Adrenal gland (tissue), 12 donors: ENCODE measurements around the gene CENPB. TPM values are rescaled to one million over a fixed set of nuclear protein-coding genes. Genes with fewer than 3 reads are reported as not detected.
A peak's percentile ranks its signal among the peaks of the same experiment; 100 is the strongest.

Experiments used
- DNase-seq, 7 donors: peaks; one replicate each; pipeline ENCODE4 v3.0.0-alpha.2; 2019 to 2020
- H3K27ac ChIP-seq, 5 donors: fragments of 200-600 bp; sonication (generic) in 4 of 5; 1 replicate in 3 of 5; 2 replicates in 2 of 5; pipeline versions ENCODE4 v1.5.1 to v1.8.0; 2016 to 2020; ENCODE audit warnings: mild to moderate bottlenecking in 1 of 5
- H3K27me3 ChIP-seq: fragments of 200-600 bp; 2 replicates; pipeline ENCODE4 v1.8.0; 2021
- H3K36me3 ChIP-seq, 2 donors: fragments of 200-600 bp; replicated peaks in 1 of 2; 1 replicate in 1 of 2; 2 replicates in 1 of 2; pipeline versions ENCODE4 v1.5.1 to v1.8.0; 2018 to 2022
- H3K4me1 ChIP-seq, 2 donors: fragments of 200-600 bp; replicated peaks in 1 of 2; 1 replicate in 1 of 2; 2 replicates in 1 of 2; pipeline versions ENCODE4 v1.5.1 to v1.8.0; 2018 to 2021
- H3K4me3 ChIP-seq, 4 donors: fragments of 200-600 bp; sonication (generic) in 3 of 4; one replicate each; pipeline ENCODE4 v1.5.1; 2016 to 2018
- H3K9me3 ChIP-seq, 3 donors: fragments of 200-600 bp; sonication (generic) in 1 of 3; replicated peaks in 1 of 3; 1 replicate in 2 of 3; 2 replicates in 1 of 3; pipeline versions ENCODE4 v1.5.1 to v1.8.0; 2016 to 2021
- POLR2A ChIP-seq, 2 donors: fragments of 450-650 bp; IDR thresholded peaks; one replicate each; pipeline ENCODE4 v1.6.1; 2017; ENCODE audit warnings: antibody characterized with exemption in 2 of 2, mild to moderate bottlenecking in 2 of 2, moderate library complexity in 1 of 2
- WGBS, 4 donors: extraction: QIAGEN DNeasy Blood & Tissue Kit in 2 of 4; methylation state at CpG; one replicate each; pipeline versions ENCODE4 v1.1.5 to v1.1.7; 2013 to 2017; 5-methylcytosine and 5-hydroxymethylcytosine counted together
- intact Hi-C, 2 donors: fragments of 100-400 bp; cut with DNase I; formaldehyde crosslinking; loops; one replicate each; pipeline versions ENCODE4 v1.14.1 to v1.15.0; 2022 to 2023
- polyA plus RNA-seq, 3 donors: library from polyadenylated mRNA; stranded (reverse); fragments of 200-250 nt in 2 of 3; fragments of 350-450 nt in 1 of 3; fragmentation: Illumina TruSeq in 1 of 3; extraction: RNeasy Lipid Tissue Mini Kit (QIAGEN cat#74804) in 1 of 3; gene quantifications; one replicate each; pipeline ENCODE4 v1.2.3, GENCODE V29; 2013 to 2014
- total RNA-seq, 9 donors: library from RNA; depleted of rRNA in 4 of 9; stranded (reverse); fragments of >200 nt in 4 of 9; fragments of 120-200 nt in 1 of 9; fragmentation: NEBNext Ultra II Directional in 1 of 9; extraction: Animal tissue kit (Norgen Biotek cat#: 25700) in 1 of 9; gene quantifications; one replicate each; pipeline versions ENCODE4 v1.1.0 to v1.2.4, GENCODE V29; 2013 to 2023
- TF ChIP-seq, protein P1 (sequence below), 6 experiments: fragments of 450-650 bp in 4 of 6; fragments of 200-600 bp in 2 of 6; sonication (generic) in 1 of 6; IDR thresholded peaks; 1 replicate in 5 of 6; 2 replicates in 1 of 6; pipeline versions ENCODE4 v1.5.1 to v1.8.0; 2016 to 2021; ENCODE audit warnings: antibody characterized with exemption in 6 of 6, mild to moderate bottlenecking in 2 of 6, moderate library complexity in 1 of 6
- donor health status: healthy with polysubstance abuse.
- donor health status: Bipolar disorder and iron deficiency.
- donor health status: DM: yes; HTN: yes; CAD: no.
- donor health status: DM: no; HTN: no; CAD: no.
- donor health status: DM: no; HTN: no; CAD: no.
- donor health status: DM: yes; HTN: yes; CAD: no.

Gene CENPB
- total and polyA plus RNA-seq, 12 donors: 25.8 to 112 (median 82.2) TPM

DNA sequence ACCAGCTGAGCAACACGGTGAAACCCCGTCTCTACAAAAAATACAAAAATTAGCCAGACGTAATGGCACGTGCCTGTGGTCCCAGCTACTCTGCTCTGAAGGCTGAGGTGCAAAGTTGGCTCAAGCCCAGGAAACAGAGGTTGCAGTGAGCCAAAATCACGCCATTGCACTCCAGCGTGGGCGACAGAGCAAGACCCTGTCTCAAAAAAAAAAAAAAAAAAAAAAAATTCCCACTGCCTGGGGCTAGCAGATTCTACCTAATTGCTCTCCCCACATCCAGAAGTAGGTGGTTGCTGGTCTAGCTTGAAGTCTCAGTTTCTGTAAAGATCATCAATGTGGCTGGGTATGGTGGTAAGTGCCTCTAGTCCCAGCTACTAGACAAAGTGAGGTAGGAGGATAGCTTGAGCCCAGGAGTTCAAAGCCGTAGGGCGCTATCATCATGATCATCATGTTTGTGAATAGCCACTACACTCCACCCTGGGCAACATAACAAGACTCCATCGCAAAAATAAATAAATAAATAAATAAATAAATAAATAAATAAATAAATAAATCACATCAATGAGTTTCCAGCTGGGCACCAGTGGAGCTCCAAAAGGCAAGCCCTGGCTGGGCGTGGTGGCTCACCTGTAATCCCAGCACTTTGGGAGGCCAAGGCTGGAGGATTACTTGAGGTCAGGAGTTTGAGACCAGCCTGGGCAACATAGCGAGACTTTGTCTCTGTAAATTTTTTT is 27.5 kb upstream of the CENPB start:
- intact Hi-C loops: no loop called here
- H3K36me3 ChIP-seq: no peaks in the 10 kb centered on the region
- no peaks in the 10 kb centered on the region for H3K9me3 ChIP-seq
- TF ChIP-seq POLR2A (IDR thresholded peaks at IDR 0.05): no peak
- TF ChIP-seq, protein P1, sequence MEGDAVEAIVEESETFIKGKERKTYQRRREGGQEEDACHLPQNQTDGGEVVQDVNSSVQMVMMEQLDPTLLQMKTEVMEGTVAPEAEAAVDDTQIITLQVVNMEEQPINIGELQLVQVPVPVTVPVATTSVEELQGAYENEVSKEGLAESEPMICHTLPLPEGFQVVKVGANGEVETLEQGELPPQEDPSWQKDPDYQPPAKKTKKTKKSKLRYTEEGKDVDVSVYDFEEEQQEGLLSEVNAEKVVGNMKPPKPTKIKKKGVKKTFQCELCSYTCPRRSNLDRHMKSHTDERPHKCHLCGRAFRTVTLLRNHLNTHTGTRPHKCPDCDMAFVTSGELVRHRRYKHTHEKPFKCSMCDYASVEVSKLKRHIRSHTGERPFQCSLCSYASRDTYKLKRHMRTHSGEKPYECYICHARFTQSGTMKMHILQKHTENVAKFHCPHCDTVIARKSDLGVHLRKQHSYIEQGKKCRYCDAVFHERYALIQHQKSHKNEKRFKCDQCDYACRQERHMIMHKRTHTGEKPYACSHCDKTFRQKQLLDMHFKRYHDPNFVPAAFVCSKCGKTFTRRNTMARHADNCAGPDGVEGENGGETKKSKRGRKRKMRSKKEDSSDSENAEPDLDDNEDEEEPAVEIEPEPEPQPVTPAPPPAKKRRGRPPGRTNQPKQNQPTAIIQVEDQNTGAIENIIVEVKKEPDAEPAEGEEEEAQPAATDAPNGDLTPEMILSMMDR (IDR thresholded peaks at IDR 0.05): no peak
- 67 to 83% (median 74%) methylated on average over 12 of the region's 12 CpGs for WGBS, 4 donors
- H3K27me3 ChIP-seq: no peaks in the 10 kb centered on the region
- H3K4me1 ChIP-seq: peaks cover 16 to 39% of the 10 kb centered on the region in 2 donors
- no peak overlapping the region for H3K4me3 ChIP-seq
- peak overlapping the region in 2 of 5 donors; percentile 68 to 96 for H3K27ac ChIP-seq
- DNase-seq: peak in 1 of 7 donors; percentile 11

DNA sequence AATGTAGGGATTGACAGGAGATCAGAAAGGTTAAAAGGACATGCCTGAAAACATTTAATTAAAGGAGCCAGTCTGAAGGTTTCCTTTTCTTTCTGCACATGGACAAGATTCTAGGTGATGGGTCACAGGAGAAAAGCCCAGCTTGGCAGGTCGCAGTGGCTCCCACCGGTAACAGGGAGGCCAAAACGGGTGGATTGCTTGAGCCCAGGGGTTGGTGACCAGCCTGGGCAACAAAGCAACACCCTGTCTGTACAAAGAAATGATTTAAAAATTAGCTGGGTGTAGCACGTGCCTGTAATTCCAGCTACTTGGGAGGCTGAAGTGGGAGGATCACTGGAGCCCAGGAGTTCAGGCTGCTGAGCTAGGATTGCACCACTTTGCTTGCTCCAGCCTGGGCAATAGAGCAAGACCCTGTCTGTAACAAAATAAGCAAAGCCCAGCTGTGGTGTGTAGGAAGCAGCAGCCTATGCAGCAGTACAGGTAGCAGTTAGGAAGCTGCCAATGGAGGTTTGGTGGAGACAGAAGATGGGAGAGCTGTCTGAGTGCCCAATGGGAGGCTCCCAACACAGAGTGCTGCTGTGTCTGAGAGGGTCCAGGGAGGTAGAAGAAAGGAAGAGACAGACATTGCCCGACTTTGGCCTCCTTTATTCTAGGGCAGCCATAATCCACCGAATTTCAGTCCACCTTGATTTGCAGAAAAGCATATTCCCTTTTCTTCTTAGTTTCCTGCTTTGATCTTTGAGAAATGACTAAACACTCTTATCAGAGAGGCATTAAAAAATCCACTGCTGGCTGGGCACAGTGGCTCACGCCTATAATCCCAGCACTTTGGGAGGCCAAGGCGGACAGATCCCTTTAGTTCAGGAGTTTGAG is 26.7 kb upstream of the CENPB start:
- Histone ChIP-seq H3K27me3 (no peaks in the 10 kb centered on the region), H3K36me3 (no peaks in the 10 kb centered on the region), H3K27ac (peak overlapping the region in 4 of 5 donors; percentile 24 to 96 (median 76)), H3K9me3 (no peaks in the 10 kb centered on the region), H3K4me3 (no peak overlapping the region), H3K4me1 (peaks cover 20 to 41% of the 10 kb centered on the region in 2 donors)
- intact Hi-C loops: no loop called here
- peak in 1 of 7 donors; percentile 31 for DNase-seq
- no peak for TF ChIP-seq POLR2A (IDR thresholded peaks at IDR 0.05)
- TF ChIP-seq, protein P1 (IDR thresholded peaks at IDR 0.05): no peak
- 60 to 71% (median 64%) methylated on average over 8 of the region's 8 CpGs for WGBS, 4 donors

DNA sequence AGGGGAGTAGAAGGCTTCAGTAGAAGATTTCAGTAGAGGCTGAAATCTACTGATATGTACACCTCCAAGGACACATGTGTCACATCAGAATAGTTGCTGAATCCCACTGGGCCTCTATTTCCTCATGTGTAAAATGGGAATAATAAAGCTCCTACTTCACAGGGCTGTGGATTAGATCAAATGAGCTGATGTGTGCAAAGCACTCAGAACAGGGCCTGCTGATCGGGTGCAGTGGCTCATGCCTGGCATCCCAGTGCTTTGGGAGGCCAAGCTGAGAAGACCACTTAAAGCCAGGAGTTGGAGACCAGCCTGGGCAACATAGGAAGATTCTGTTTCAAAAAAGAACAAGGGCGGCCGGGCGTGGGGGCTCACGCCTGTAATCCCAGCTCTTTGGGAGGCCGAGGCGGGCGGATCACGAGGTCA is 25.7 kb upstream of the CENPB start:
- DNase-seq: no peak
- H3K27ac ChIP-seq: peak overlapping the region; percentile 82 to 97 (median 93)
- H3K27me3 ChIP-seq: no peaks in the 10 kb centered on the region
- H3K4me1 ChIP-seq: peaks cover 29 to 49% of the 10 kb centered on the region in 2 donors
- H3K36me3 ChIP-seq: no peaks in the 10 kb centered on the region
- no peak overlapping the region for H3K4me3 ChIP-seq
- 93 to 97% (median 94%) methylated on average over 9 of the region's 9 CpGs for WGBS, 4 donors
- TF ChIP-seq POLR2A (IDR thresholded peaks at IDR 0.05): no peak
- TF ChIP-seq, protein P1 (IDR thresholded peaks at IDR 0.05): no peak
- intact Hi-C loops: no loop called here
- no peaks in the 10 kb centered on the region for H3K9me3 ChIP-seq
